Activated CD4-positive, alpha-beta memory T cell treated with anti-CD3 and anti-CD28 coated beads for 36 hours (primary cell): Measurements from ENCODE around the gene LIMA1. TPM values are rescaled to one million over a fixed set of nuclear protein-coding genes. Genes with fewer than 3 reads are reported as not detected.
A peak's percentile ranks its signal among the peaks of the same experiment; 100 is the strongest.
"Not testable (repeated sequence)": the region's sequence is repeated elsewhere in the genome, so short reads cannot be mapped to it uniquely, and the experiment has no call there.

Source experiments
- CTCF ChIA-PET: fragments of 350-600 bp; sonication (Branson Sonifier 250); formaldehyde crosslinking; loops from one replicate; lab custom pipeline; 2021; ENCODE audit warnings: antibody characterized with exemption, inconsistent platforms; lab: Charles Lee
- POLR2A ChIA-PET: fragments of 350-600 bp; sonication (Branson Sonifier 250); formaldehyde crosslinking; loops from one replicate; lab custom pipeline; 2021; ENCODE audit warnings: antibody characterized with exemption; lab: Charles Lee
- DNase-seq: peaks from one replicate; pipeline ENCODE4 v3.0.0-alpha.2; 2020
- H3K27ac Mint-ChIP-seq: one replicate; pipeline ENCODE4 v1.8.0; 2021; ENCODE audit warnings: mixed read lengths
- H3K27me3 Mint-ChIP-seq: one replicate; pipeline ENCODE4 v1.8.0; 2021; ENCODE audit warnings: mixed read lengths
- H3K36me3 Mint-ChIP-seq: one replicate; pipeline ENCODE4 v1.8.0; 2021; ENCODE audit warnings: mixed read lengths
- H3K4me1 Mint-ChIP-seq: one replicate; pipeline ENCODE4 v1.8.0; 2021; ENCODE audit warnings: low read depth, mixed read lengths
- H3K4me3 Mint-ChIP-seq: one replicate; pipeline ENCODE4 v1.8.0; 2021; ENCODE audit warnings: mild to moderate bottlenecking, mixed read lengths
- H3K9me3 Mint-ChIP-seq: one replicate; pipeline ENCODE4 v1.8.0; 2021; ENCODE audit warnings: mixed read lengths
- intact Hi-C: fragments of 100-400 bp; cut with micrococcal nuclease; formaldehyde crosslinking; loops from one replicate; pipeline ENCODE4 v1.15.1; 2023
- total RNA-seq, 2 experiments: library from RNA; stranded (reverse); gene quantifications; one replicate each; pipeline ENCODE4 v1.2.3, GENCODE V29; 2021

Gene LIMA1
- total RNA-seq, 2 experiments from 2014 or later, result 115 to 117 TPM

DNA sequence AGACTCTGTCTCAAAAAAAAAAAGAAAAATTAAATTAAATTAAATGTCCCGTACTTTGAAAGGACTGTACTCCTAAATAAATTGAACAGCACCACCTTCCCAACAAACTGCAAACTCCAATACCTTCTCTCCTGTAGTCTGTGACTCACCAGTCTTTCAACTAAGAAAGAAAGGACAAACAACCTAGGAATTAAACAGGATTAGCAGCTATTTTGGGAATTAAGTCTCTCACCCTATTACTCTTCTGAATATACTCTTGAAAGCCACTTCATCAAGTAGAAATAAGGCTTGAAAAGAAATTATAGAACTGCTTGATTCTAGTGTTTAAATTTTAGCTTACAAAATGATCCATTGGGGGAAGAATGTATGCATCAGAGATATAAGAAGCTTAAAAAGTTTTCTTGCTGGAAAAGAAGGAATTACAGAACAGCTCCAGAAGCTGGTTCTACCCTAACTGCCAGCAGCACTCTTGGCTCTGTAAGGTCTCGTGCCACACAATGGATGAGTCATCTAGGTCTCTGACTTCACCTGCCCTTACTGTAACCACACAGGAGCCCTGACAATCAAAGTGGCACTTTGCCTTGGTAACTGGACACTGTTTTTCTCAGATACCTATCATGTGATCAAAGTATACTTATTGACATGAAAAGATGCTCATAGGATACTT, 59.2 kb downstream of the LIMA1 start:
- intact Hi-C loops, result loop anchor here (5.0 kb wide), 3 partner anchors 112 to 308 kb away; partner anchors contain the start of genes COX14 and LARP4
- Mint-ChIP-seq H3K9me3 (no peaks in the 10 kb centered on the region), H3K4me3 (no peak overlapping the region), H3K27ac (peak overlapping the region; percentile 89), H3K27me3 (no peaks in the 10 kb centered on the region), H3K36me3 (peaks cover 11% of the 10 kb centered on the region), H3K4me1 (peaks cover 23% of the 10 kb centered on the region)
- POLR2A ChIA-PET, result interaction anchor here (1.1 to 4.7 kb wide), 6 partner anchors 18 to 37 kb away, joined by 3 to 31 read pairs (median 5); no protein-coding TSS in a partner anchor
- CTCF ChIA-PET, result interaction anchor here (0.6 to 5.5 kb wide), 4 partner anchors 23 to 200 kb away, joined by 3 to 19 read pairs (median 3); no protein-coding TSS in a partner anchor
- DNase-seq, result peak; percentile 71

DNA sequence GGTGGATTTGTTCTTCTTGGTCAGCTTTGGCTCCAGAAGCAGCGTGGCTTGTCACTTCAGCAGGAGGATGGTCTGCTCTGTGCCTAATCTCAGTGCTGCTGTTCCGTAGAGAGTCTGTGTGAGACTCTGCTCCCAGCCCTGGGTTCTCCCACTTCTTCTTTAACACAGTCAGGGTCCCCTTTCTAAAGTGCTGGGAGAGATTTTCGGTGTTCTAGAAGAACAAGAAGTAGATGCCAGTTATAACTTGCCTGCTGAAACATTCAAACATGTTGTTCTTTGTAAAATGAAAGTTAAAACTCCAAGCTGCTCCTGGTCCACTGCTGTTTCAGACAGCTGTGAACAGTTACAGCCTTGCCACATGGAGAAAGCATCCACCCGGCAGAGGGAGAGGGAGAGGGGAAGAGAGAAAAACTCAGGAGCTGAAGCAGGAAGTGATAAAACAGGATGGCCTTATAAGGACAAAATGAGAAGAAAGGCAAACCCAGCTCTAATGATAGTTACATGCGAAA, 61.0 kb downstream of the LIMA1 start:
- intact Hi-C loops, result loop anchor here (5.0 kb wide), 3 partner anchors 110 to 310 kb away; partner anchors contain the start of genes COX14 and LARP4
- Mint-ChIP-seq H3K4me3 (no peak overlapping the region), H3K36me3 (peaks cover 23% of the 10 kb centered on the region), H3K27ac (no peak overlapping the region), H3K27me3 (no peaks in the 10 kb centered on the region), H3K4me1 (peaks cover 36% of the 10 kb centered on the region), H3K9me3 (no peaks in the 10 kb centered on the region)
- CTCF ChIA-PET, result interaction anchor here (0.7 to 5.5 kb wide), 8 partner anchors 10 to 111 kb away, joined by 3 to 20 read pairs (median 4); partner anchors contain the start of gene COX14
- POLR2A ChIA-PET, result interaction anchor here (0.6 to 4.7 kb wide), 12 partner anchors 18 to 178 kb away, joined by 3 to 31 read pairs (median 8); partner anchors contain the start of genes COX14, LIMA1 and SMARCD1
- DNase-seq, result peak; percentile 39

DNA sequence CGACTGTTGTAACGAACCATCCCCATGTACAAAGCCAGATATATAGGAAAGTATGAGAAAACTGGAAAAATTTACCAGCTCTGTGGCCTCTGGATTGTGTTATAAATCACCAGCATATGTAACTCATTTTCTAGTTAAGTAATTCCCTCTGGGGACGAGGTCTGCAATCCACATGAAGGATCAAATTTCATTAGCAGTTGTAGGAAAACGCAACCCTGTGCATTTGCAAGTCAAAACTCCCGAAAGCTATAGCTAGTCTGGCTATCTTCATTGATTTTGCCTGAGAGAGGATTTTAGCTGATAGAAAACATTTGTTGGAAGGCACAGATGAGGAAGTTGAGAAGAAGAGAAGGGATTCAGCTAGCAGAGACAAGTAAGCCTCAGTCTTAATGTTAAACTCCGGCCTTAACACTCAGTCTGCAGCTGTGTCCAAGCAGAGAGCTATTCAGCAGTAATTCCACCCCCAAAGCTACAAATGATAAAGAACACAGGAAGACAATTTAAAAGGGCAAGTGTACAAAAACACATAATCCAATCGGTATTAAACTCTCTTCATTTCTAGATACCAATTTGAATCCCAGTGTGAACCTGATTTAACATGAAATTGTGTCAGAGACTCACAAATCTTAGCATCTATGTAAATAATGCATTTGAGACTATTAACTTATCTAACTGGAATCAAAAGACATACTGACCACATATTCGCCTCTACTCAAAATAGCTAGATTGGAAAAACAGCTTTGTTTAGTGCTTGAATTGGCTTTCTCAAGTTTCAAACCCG, 61.9 kb downstream of the LIMA1 start:
- H3K36me3 Mint-ChIP-seq, result peaks cover 27% of the 10 kb centered on the region
- no peak overlapping the region for H3K27ac Mint-ChIP-seq
- H3K27me3 Mint-ChIP-seq, result no peaks in the 10 kb centered on the region
- peaks cover 40% of the 10 kb centered on the region for H3K4me1 Mint-ChIP-seq
- H3K9me3 Mint-ChIP-seq, result no peaks in the 10 kb centered on the region
- ChIA-PET CTCF (interaction anchor here (0.7 to 5.5 kb wide), 10 partner anchors 9 to 110 kb away, joined by 3 to 20 read pairs (median 4); partner anchors contain the start of gene COX14), POLR2A (interaction anchor here (1.2 to 4.7 kb wide), 14 partner anchors 9 to 179 kb away, joined by 3 to 31 read pairs (median 10); partner anchors contain the start of genes CERS5, COX14, LARP4 and LIMA1)
- intact Hi-C loops, result loop anchor here (2.0 to 5.0 kb wide), 4 partner anchors 61 to 311 kb away; partner anchors contain the start of genes COX14, LARP4 and LIMA1
- no peak for DNase-seq
- no peak overlapping the region for H3K4me3 Mint-ChIP-seq

DNA sequence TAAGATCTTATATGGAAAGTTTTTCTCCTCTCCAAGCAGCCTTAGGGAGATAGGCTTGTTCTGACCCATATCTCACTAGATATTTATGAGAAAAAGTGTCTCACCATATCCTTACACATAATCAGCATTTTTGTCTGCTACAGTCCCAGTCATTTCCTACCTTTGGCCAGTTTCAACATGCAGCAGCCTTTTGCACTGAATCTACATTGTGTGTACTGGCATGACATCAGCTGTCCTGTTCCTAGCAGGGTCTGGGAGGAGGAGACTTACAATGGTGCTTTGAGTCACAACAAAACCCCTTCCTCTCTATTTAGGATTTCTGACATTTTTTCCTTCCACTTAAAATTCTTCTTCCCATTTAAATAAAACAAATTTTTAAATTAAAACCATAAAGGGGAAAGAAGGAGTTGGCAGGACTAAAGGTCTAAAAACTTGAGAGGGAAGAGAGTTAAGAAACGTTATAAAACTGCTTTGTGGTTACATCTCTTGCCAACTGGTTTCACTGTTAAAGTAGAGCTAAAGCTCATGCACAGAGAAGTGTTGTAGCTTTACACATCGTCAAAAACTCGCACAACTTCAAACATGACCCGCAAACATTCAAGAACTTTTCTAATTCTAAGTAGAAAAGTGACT, 62.8 kb downstream of the LIMA1 start:
- ChIA-PET CTCF (interaction anchor here (1.0 to 5.5 kb wide), 6 partner anchors 26 to 109 kb away, joined by 3 to 20 read pairs (median 10); partner anchors contain the start of gene COX14), POLR2A (interaction anchor here (1.2 to 4.7 kb wide), 12 partner anchors 8 to 180 kb away, joined by 3 to 31 read pairs (median 11); partner anchors contain the start of genes CERS5, COX14, LARP4 and LIMA1)
- Mint-ChIP-seq H3K36me3 (peaks cover 28% of the 10 kb centered on the region), H3K27me3 (no peaks in the 10 kb centered on the region), H3K4me1 (peaks cover 43% of the 10 kb centered on the region), H3K9me3 (no peaks in the 10 kb centered on the region), H3K4me3 (no peak overlapping the region), H3K27ac (no peak overlapping the region)
- intact Hi-C loops, result loop anchor here (1.0 to 5.0 kb wide), 6 partner anchors 27 to 312 kb away; partner anchors contain the start of genes COX14, LARP4 and LIMA1
- DNase-seq, result peak; percentile 81

DNA sequence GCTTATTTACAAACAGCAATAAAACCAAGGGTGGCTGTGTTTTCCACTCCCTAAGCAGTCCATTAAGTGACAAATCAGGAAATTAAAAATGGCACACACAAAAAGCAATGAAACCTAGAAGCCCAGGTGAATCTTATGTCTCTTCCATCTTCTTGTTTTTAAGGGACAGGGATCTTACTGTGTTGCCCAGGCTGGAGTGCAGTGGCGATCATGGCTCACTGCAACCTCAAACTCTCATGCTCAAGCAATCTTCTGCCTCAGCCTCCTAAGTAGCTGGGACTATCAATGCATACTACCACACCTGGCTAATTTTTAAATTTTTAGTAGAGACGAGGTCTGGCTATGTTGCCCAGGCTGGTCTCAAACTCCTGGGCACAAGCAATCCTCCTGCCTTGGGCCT, 63.8 kb downstream of the LIMA1 start:
- no peak for DNase-seq
- ChIA-PET CTCF (interaction anchor here (0.6 to 5.5 kb wide), 4 partner anchors 32 to 87 kb away, joined by 3 to 19 read pairs (median 6); no protein-coding TSS in a partner anchor), POLR2A (interaction anchor here (0.6 to 4.7 kb wide), 4 partner anchors 13 to 53 kb away, joined by 3 to 31 read pairs (median 12); partner anchors contain the start of gene CERS5)
- peaks cover 31% of the 10 kb centered on the region for H3K36me3 Mint-ChIP-seq
- H3K27me3 Mint-ChIP-seq, result no peaks in the 10 kb centered on the region
- no peaks in the 10 kb centered on the region for H3K9me3 Mint-ChIP-seq
- no peak overlapping the region for H3K4me3 Mint-ChIP-seq
- intact Hi-C loops, result no loop called here
- no peak overlapping the region for H3K27ac Mint-ChIP-seq
- peaks cover 45% of the 10 kb centered on the region for H3K4me1 Mint-ChIP-seq

DNA sequence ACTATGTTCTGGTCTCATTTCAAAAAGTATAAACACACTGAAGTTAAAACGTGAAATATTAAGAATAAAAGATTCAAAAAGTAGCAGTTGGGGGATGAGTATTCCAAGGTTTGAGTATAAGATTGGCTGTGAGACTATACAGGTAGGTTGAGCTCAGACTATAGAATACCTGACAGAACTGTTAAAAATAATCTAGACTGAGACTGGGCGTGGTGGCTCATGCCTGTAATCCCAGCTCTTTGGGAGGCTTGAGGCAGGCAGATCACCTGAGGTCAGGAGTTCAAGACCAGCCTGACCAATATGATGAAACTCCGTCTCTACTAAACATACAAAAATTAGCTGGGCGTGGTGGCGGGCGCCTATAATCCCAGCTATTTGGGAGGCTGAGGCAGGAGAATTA, 64.3 kb downstream of the LIMA1 start:
- peaks cover 45% of the 10 kb centered on the region for H3K4me1 Mint-ChIP-seq
- ChIA-PET CTCF (interaction anchor here (0.6 to 1.6 kb wide), 2 partner anchors 65 to 108 kb away, joined by 4 read pairs; partner anchors contain the start of gene COX14), POLR2A (interaction anchor here (2.4 to 4.7 kb wide), 2 partner anchors 24 to 28 kb away, joined by 11 to 31 read pairs; no protein-coding TSS in a partner anchor)
- intact Hi-C loops, H3K27me3 Mint-ChIP-seq, DNase-seq, H3K9me3 Mint-ChIP-seq: not testable (repeated sequence)
- peak overlapping the region; percentile 63 for H3K4me3 Mint-ChIP-seq
- H3K36me3 Mint-ChIP-seq, result peaks cover 31% of the 10 kb centered on the region
- peak overlapping the region; percentile 74 for H3K27ac Mint-ChIP-seq

DNA sequence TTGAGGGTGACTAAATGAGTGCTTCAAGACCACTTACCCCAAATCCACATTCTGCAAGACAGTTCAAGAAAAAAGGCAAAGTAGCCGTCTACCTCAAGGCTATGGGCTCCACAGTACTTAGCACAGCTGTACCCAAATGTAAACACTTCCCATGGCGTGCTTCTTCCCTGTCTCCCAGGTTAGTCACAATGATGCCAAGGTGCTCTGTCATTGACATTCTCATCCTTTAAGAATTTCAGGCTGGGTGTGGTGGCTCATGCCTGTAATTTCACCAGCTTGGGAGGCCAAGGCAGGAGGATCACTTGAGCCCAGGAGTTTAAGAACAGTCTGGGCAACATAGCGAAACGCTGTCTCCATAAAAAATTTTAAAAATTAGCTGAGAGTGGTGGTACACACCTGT, 64.9 kb downstream of the LIMA1 start:
- CTCF ChIA-PET, result interaction anchor here (1.6 kb wide), 1 partner anchor 107 kb away, joined by 4 read pairs; the partner anchor contains the start of gene COX14
- DNase-seq, result no peak
- POLR2A ChIA-PET, result no interaction called here
- H3K9me3 Mint-ChIP-seq, result no peaks in the 10 kb centered on the region
- intact Hi-C loops, result no loop called here
- peaks cover 46% of the 10 kb centered on the region for H3K4me1 Mint-ChIP-seq
- peak overlapping the region; percentile 12 for H3K4me3 Mint-ChIP-seq
- H3K27me3 Mint-ChIP-seq, result no peaks in the 10 kb centered on the region
- H3K27ac Mint-ChIP-seq, result peak overlapping the region; percentile 52
- peaks cover 31% of the 10 kb centered on the region for H3K36me3 Mint-ChIP-seq

DNA sequence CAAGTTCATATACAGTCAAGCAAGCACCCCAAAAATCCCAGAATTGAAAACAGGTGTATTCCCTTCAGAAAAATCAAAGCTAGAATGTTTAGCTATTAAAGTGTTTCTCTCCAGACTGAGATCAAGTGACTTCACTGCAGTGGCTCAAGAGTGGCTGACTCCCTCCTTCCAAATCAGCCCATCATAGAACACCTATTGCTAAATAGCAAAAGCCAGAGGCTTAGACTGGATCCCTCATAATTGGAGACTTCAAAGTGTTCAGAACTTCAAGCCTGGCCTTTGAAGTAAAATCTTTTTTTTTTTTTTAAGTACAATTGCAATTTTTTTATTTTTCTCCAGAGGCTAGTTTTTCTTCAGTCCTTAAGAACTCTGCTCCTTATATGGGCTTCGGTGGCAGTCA, 66.1 kb downstream of the LIMA1 start:
- intact Hi-C loops, result no loop called here
- peaks cover 34% of the 10 kb centered on the region for H3K36me3 Mint-ChIP-seq
- peak overlapping the region; percentile 48 for H3K4me3 Mint-ChIP-seq
- DNase-seq, result no peak
- no peaks in the 10 kb centered on the region for H3K9me3 Mint-ChIP-seq
- no peaks in the 10 kb centered on the region for H3K27me3 Mint-ChIP-seq
- CTCF ChIA-PET, result interaction anchor here (0.6 to 1.7 kb wide), 2 partner anchors 106 to 228 kb away, joined by 4 to 5 read pairs; partner anchors contain the start of gene COX14
- POLR2A ChIA-PET, result interaction anchor here (0.6 to 1.1 kb wide), 2 partner anchors 30 to 223 kb away, joined by 3 read pairs; no protein-coding TSS in a partner anchor
- H3K27ac Mint-ChIP-seq, result peak overlapping the region; percentile 66
- H3K4me1 Mint-ChIP-seq, result peaks cover 50% of the 10 kb centered on the region

DNA sequence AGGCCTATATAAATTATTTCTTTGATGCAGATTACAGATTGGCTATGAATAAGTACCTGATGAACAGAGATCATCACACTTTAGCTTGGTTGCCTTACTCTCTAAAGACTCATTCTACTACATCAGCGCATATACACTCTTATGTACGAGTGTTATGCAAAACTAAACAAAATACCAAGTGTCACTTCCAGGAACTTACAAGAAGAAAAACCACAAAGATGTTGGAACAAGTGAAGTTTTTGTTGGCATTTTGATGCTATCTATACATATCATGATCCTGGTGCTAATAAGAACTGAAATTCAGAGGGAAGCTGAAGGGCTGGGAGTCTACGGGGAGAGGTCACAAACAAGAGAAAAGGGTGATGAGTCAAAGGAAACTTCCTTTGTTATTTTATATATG, 68.3 kb downstream of the LIMA1 start:
- intact Hi-C loops, result no loop called here
- Mint-ChIP-seq H3K4me3 (peak overlapping the region; percentile 7), H3K4me1 (peaks cover 59% of the 10 kb centered on the region), H3K36me3 (peaks cover 40% of the 10 kb centered on the region), H3K27ac (peak overlapping the region; percentile 76), H3K27me3 (no peaks in the 10 kb centered on the region), H3K9me3 (no peaks in the 10 kb centered on the region)
- ChIA-PET POLR2A (interaction anchor here (0.6 kb wide), 1 partner anchor 36 kb away, joined by 3 read pairs; no protein-coding TSS in a partner anchor), CTCF (interaction anchor here (1.5 kb wide), 1 partner anchor 103 kb away, joined by 4 read pairs; the partner anchor contains the start of gene COX14)
- no peak for DNase-seq

DNA sequence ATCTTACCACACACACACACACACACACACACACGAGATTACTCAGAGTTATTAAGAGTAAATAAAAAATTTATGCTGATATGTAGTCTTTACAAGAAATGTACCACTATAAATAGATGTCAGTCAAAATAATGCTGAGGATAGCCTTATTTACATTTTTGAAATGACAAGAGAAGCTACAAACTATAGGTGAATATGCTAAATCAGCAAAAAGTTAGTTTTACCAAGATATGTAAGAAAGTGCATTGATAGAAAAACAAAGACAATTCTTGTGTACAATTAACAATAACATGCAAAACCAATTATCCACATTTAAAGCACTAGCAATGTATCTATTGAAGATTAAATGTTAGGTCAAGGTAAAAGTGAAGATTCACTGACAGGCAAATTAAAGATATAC, 69.3 kb downstream of the LIMA1 start:
- POLR2A ChIA-PET, result interaction anchor here (1.0 kb wide), 1 partner anchor 26 kb away, joined by 3 read pairs; no protein-coding TSS in a partner anchor
- Mint-ChIP-seq H3K9me3 (no peaks in the 10 kb centered on the region), H3K27me3 (no peaks in the 10 kb centered on the region), H3K4me3 (no peak overlapping the region), H3K27ac (peak overlapping the region; percentile 71), H3K4me1 (peaks cover 54% of the 10 kb centered on the region), H3K36me3 (peaks cover 33% of the 10 kb centered on the region)
- CTCF ChIA-PET, result interaction anchor here (0.7 to 1.5 kb wide), 2 partner anchors 102 to 145 kb away, joined by 3 to 4 read pairs; partner anchors contain the start of gene COX14
- intact Hi-C loops, result loop anchor here (5.0 kb wide), 1 partner anchor 38 kb away; no protein-coding TSS in a partner anchor
- no peak for DNase-seq
